C1 segment of cervical spinal cord (tissue), 14 donors: Measurements from ENCODE around the gene CDH7.

Experiments used
- DNase-seq, 14 donors: peaks; one replicate each; lab custom pipeline; 2025; lab: John Stamatoyannopoulos, UW

The CDH7 gene

GRCh38 chr18:65767406-65767805 lies 16.6 kb downstream of the CDH7 start:
- DNase-seq, result no peak

- DNase-seq, result no peak
Observed at GRCh38 chr18:65768120-65768778, 17.4 kb downstream of the CDH7 start.

GRCh38 chr18:65769652-65770051 lies 18.8 kb downstream of the CDH7 start:
- no peak for DNase-seq

- no peak for DNase-seq
Observed at GRCh38 chr18:65786474-65786873, 35.7 kb downstream of the CDH7 start.

DNA sequence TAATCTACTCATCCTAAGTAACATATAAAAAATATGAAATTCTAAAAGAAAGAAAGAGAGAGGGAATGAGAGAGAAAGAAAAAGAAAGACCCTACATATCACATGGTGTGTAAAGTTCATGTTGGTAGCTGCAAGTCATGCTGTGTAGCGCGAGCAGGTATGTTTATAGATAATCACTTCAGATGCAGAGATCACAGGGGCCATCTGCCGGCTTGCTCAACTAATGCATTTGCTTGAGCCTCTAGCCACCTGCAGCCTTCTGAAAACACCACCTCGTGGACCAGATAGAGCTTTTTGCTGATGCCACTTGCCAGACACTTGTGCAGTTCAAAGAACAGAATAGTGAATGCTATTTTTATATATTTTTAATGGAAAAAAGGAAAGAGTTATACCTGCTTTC lies 37.6 kb downstream of the CDH7 start:
- peak in 1 of 14 donors; percentile 68 for DNase-seq

- DNase-seq, result no peak
Observed at GRCh38 chr18:65790604-65791003, 39.8 kb downstream of the CDH7 start.

GRCh38 chr18:65791719-65792118 lies 40.9 kb downstream of the CDH7 start:
- no peak for DNase-seq

- no peak for DNase-seq
Observed at GRCh38 chr18:65792456-65793074, 41.8 kb downstream of the CDH7 start.

DNA sequence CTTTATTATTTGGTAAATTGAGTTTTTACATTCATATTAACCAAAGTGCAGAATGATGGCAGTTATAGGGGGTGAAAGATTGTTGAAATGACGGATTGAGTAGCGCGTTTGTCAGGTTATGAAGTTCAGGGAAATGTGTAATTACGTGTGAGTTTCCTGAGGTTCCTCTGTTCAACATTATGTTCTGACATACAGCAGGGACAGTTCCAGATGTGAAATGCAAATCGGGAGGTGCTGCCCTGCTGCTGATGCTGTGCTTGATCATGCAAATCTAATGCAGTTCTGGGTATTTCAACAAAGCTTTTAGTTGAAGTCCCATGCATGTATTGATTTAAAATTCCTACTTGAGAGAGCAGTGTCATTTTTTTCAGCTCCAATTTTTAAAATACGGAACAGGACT lies 57.9 kb downstream of the CDH7 start:
- DNase-seq, result no peak

- no peak for DNase-seq
Observed at GRCh38 chr18:65811307-65811706, 60.5 kb downstream of the CDH7 start.

- DNase-seq, result no peak
Observed at GRCh38 chr18:65815506-65815905, 64.7 kb downstream of the CDH7 start.

GRCh38 chr18:65817178-65817577 lies 66.4 kb downstream of the CDH7 start:
- DNase-seq, result no peak

GRCh38 chr18:65821911-65822310 lies 71.1 kb downstream of the CDH7 start:
- no peak for DNase-seq

GRCh38 chr18:65822826-65823225 lies 72.0 kb downstream of the CDH7 start:
- no peak for DNase-seq

- DNase-seq, result no peak
Observed at GRCh38 chr18:65827444-65827843, 76.6 kb downstream of the CDH7 start.

- no peak for DNase-seq
Observed at GRCh38 chr18:65835881-65836280, 85.1 kb downstream of the CDH7 start.

- no peak for DNase-seq
Observed at GRCh38 chr18:65846107-65846506, 95.3 kb downstream of the CDH7 start.

DNA sequence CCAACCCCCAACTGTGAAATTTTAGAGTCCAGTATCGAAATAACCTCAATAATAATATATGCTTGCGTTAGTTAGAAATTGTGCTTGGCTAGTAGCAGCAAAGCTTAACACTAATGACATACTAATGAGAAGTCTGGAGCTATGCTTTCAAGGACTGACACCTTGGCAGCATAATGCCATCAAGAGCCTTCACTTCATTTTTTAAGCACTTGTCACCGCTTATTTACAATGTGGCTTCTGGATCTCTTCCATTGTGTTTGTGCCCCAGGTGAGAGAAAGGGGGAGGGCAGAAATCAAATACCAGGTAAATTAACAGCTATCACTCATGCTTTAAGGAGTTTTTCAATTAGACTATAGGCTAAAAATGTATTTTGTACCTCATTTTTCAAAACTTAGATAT lies 101.5 kb downstream of the CDH7 start:
- DNase-seq, result no peak

DNA sequence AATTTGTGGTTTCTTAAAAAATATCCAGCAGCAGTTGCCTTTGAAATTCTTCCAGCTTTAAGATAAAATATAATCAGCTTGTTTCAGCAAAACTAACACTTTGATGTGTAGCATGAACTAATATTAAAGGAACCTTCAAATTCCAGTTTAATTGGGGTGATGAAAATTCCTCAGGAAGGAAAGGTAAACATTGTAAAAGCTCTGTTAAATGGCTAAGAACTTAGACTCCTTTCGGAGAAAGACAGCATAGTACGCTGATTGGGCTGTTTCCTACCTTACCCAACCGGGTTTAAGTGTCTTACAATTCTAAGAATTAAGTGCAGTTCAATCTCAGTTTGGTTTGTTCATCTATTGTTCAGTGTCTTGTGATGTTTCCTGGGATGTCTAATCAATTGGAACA lies 108.3 kb downstream of the CDH7 start:
- DNase-seq, result no peak

- no peak for DNase-seq
Observed at GRCh38 chr18:65869527-65869926, 118.7 kb downstream of the CDH7 start.

DNA sequence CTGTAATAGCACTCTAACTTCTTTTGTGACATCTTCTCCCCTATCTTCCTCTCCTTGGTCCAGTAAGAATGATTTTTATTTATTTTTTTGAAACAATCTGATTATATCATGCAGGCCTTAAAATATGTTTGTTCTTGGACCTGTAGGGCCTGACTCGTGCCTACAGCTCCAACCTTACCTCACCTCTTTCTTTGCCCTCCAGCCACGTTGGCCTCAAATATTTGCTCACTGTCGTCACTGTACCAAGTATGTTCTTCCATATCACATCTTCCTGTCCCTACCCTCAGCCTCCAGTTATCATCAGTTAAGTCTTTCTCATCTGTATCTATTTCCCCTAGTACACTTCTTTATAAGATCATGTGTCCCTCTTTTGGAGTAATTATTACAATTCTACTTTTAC lies 125.5 kb downstream of the CDH7 start:
- DNase-seq, result no peak

- DNase-seq, result no peak
Observed at GRCh38 chr18:65897292-65897691, 146.5 kb downstream of the CDH7 start.

DNA sequence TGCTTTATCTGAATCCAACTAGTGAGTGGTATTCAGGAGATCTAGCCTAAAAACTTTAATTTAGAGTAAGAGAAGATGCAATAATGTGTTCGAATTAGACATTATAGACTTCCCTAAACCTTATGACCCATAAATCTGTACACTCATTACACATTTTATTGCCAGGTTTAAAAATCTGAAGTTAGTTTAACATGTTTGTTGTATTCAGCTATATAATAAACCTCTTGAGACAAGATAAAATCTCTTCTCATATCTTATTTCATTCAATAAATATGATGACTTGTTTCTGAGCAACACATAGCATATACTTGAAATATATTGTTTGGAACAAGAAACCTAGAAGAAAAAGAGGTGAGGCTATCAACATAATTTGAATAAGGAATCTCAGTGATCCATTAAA lies 150.7 kb downstream of the CDH7 start:
- no peak for DNase-seq

- no peak for DNase-seq
Observed at GRCh38 chr18:65906621-65907034, 155.8 kb downstream of the CDH7 start.
